GM12873 (cell line): Measurements from ENCODE around the gene ALKBH5.

Experiments
- TF ChIP-seq, protein P1 (sequence below): IDR thresholded peaks from 2 replicates; pipeline ENCODE4 v1.5.1; 2012; ENCODE audit warnings: low read depth, mild to moderate bottlenecking, moderate library complexity, low read length, control low read depth; ENCODE audit not compliant: insufficient read depth; ENCODE audit errors: missing control alignments

ALKBH5 gene

DNA sequence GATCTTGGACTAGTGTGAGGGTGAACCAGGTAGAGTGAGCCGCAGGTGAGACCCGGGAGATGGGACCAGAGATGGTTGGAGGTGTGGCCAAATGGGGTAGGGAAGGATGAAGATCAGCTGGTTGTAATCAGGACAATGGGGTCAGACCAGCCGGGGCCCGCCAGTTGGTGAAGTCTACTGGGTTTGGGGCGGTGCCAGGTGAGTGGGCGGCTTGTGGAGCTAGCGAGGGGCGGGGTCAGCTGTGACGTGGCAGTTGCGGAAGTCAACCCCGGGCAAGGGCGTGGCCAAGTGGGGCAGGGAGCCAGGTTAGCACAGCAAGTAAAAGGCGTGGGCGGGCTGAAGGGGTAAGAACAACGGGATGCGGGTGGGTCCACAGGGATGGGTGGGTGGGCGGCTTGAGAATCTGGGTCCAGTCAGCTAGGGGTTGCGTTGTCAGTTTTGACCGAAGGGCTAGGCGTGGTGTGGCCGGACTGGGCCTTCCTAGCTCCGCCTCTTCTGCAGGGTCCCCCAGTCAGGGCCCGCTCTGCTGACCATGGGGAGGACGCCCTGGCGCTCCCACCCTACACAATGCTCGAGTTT lies 25.5 kb upstream of the ALKBH5 start:
- TF ChIP-seq, protein P1, sequence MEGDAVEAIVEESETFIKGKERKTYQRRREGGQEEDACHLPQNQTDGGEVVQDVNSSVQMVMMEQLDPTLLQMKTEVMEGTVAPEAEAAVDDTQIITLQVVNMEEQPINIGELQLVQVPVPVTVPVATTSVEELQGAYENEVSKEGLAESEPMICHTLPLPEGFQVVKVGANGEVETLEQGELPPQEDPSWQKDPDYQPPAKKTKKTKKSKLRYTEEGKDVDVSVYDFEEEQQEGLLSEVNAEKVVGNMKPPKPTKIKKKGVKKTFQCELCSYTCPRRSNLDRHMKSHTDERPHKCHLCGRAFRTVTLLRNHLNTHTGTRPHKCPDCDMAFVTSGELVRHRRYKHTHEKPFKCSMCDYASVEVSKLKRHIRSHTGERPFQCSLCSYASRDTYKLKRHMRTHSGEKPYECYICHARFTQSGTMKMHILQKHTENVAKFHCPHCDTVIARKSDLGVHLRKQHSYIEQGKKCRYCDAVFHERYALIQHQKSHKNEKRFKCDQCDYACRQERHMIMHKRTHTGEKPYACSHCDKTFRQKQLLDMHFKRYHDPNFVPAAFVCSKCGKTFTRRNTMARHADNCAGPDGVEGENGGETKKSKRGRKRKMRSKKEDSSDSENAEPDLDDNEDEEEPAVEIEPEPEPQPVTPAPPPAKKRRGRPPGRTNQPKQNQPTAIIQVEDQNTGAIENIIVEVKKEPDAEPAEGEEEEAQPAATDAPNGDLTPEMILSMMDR, result no peak

DNA sequence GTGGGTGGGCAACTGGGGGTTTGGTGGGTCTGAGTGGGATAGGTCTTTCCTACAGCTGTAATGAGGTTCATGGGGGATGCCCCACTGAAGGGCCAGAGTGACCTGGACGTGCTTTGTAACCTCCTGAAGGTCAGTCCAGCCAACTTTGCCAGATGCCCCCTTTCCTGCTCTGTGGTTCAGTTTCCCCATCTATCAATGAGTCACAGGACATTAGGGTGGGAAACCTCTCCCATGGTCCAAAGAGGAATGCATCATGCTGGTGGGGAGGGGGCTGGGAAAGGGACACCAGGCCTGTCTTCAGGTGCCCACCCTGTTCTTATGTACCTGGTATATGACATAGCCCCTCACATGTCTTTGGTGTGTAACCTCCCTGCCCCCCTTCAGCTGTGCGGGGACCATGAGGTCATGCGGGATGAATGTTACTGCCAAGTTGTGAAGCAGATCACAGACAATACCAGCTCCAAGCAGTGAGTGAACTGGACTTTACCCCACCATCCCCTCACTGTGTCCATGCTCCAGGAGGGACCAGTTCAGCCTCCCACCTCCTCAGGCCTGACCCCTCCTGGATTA lies 24.0 kb upstream of the ALKBH5 start:
- TF ChIP-seq, protein P1, result no peak

DNA sequence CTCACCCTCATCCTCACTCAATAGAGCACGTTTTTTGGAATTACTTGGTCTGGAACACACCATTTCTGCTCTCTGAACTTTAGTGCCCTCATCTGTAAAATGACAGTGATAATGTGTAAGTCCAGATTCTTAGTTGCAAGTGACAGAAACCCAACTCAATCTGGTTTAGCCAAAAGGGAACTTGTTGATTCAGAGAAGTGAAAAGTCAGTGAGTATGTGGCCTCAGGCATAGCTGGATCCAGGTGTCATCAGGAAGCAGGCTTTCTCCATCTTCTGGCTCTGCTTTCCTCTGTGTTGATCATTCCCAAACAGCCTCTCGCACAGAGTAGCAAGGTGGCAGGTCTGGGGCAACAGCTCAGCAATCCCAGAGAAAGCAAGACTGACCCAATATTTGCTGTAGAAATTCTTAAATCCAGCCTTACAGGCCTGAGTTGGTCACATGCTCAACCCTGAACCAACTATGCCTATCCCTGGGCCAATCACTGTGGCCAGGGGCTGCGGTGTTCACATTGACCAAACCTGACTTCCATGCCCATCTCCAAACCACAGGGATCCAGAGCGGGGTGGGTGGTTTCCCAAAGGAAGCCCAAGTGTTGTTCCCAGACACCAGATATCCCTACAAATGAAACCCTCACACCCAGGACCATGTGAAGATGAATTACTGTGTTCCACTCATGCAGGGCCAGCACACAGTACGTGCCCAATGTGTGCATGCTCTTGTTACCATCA lies 23.3 kb upstream of the ALKBH5 start:
- TF ChIP-seq, protein P1, result no peak

DNA sequence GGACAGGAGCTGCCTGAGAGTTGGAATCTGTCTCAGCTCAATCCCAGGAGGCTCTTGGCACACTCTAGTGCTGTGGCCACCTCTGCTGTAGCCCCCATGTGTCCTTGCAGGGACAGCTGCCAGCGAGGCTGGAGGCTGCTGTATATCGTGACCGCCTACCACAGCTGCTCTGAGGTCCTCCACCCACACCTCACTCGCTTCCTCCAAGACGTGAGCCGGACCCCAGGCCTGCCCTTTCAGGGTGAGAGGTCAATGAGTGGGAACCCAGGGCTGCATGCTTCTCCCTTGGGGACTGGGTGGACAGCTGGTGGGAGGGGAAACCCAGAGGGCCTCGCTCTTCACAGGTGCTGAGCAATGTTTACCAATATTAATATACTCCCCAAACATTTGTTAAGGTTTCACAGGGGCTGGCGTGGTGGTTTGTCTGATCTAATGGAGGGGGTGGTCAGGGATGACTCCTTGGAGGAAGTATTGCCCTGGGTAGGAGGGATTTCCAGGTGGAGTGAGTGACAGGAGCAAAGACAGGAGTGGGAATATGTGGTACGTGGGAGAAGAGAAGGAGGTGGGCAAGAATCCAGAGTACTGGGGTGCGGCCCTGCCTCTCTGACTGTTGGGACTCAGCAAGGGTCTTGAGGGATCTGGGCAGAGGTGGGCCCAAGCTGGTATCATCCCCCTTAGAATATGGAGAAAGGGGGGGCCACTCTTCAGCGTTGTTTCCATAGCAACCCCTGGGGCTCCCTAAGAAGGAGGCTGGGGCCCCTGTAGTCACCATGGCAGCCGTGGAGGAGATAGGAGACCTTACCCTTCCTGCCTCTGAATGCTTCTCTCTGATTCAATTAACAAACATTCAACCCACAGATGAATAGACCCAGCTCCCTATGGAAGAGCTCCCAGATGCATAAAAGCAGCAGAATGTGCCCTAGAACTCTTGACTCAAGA lies 22.2 kb upstream of the ALKBH5 start:
- TF ChIP-seq, protein P1, result no peak

DNA sequence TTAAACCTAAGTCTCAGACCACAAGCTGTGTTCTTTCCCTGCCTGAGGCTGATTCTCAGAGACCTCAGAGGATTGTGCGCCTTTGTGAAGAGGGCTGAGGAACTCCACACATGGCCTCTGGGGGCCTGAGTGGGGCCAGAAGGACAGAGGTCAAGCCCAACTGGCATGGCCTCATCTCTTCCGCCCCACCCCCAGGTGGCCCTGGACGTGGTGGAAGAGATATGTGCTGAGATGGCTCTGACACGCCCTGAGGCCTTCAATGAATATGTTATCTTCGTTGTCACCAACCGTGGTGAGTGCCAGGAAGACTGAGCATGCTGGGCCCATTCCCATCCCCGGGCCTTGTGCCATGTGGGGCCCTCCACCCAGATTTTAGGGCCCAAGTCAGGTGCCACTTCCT lies 20.1 kb upstream of the ALKBH5 start:
- TF ChIP-seq, protein P1, result no peak

DNA sequence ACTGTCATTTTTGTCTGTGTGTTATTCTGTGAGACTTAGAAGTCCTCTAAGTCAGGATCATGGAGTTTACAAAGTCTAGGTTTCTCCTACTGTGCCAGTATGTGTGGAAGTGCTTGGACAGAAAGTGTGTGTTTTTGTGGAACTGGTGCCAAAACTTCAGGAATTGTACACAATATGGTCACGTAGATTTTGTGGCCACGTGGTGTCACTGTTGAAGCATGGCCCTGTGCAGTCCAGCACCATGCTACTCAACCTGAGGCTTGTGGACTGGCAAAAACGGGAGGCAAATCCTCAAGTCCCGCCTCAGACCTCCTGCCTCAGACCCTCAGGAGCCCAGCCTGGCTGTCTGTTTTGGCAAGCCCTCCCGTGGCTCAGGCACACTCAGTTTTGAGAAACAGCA lies 16.7 kb upstream of the ALKBH5 start:
- TF ChIP-seq, protein P1, result peak; percentile 24
